ENCODE data around the gene ERC2. TPM values are rescaled to one million over a fixed set of nuclear protein-coding genes. Genes with fewer than 3 reads are reported as not detected.
"Not testable (repeated sequence)": the region's sequence is repeated elsewhere in the genome, so short reads cannot be mapped to it uniquely, and the experiment has no call there.

Gene ERC2
- 0.11 TPM for total RNA-seq

DNA sequence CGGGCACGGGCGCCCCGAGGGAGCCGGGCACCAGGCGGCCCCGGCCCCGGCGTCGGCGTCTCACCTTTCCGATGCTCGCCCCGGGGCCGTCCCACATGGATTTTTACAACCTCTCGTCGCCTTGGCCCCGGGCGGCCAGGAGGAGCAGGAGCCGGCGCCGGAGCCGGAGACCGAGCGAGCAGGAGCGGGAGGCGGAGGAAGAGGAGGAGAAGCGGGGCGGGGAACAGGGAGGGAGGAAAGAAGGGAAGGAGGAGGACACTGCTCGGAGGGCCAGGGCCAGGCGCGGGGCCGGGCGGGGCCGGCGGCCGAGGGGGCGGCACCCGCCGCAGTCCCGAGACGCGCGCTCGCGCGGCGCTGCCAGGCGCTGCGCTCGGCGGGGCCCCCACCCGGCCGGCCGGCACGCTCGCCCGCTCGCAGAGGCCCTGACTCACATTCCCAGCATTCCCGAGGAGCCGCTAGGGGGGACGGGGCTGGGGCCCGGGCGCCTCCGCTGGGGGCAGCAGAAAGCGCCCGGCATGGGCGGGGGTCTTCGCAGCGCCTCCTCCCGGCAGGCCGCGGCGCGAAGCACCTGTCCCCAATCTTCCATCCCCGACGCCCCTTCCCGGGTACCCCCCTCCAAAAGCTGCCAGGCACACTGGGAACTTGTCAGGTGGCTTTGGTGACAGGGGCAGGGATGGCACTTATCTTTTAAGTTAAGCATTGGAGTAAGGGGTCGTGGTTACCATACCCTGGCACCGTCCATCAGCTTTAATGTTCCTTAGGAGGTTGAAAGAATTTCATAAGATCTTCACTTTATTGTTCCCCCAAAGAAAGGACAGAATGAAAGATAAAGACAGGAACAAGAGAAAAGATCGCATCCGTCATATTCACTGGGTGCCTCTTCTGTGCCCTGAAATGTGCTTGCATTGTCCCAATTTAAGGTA is at the start of gene ERC2:
TSS of gene ERC2 (minus strand) at position 284 of the 923 bp plus-strand sequence.
- Histone ChIP-seq H3K4me1 (peaks cover 0 to 5% of the 10 kb centered on the region in 2 donors), H3K36me3 (no peaks in the 10 kb centered on the region), H3K27ac (no peak within 1 kb of the TSS), H3K9me3 (no peaks in the 10 kb centered on the region), H3K4me3 (peak within 1 kb of the TSS; percentile 53 to 61), H3K27me3 (no peaks in the 10 kb centered on the region)
- intact Hi-C loops (cut with DNase I) = no loop called here
- no peak for DNase-seq (ENCODE audit: low spot score in 2 of 2)
- TF ChIP-seq CTCF (IDR thresholded peaks at IDR 0.05) = no peak

DNA sequence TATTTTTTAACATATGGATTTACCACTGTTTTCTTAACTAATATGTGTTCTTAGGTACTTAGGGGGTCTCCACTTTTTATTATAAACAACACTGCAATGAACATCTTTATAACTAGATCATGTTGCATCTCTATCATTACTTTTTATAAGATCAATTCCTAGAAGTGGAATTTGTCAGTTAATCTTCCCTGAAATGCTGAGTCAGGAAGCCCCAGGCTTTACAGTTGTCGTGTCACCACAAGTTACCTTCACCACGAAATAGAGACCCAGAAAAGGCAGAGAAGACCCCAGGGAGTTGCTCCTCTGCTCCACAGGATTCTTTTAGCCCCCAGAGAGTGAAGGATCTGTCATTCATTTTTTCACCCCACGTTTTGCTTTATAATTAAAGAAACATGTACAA is 34.5 kb upstream of the ERC2 start:
- no peak for TF ChIP-seq CTCF (IDR thresholded peaks at IDR 0.05)

DNA sequence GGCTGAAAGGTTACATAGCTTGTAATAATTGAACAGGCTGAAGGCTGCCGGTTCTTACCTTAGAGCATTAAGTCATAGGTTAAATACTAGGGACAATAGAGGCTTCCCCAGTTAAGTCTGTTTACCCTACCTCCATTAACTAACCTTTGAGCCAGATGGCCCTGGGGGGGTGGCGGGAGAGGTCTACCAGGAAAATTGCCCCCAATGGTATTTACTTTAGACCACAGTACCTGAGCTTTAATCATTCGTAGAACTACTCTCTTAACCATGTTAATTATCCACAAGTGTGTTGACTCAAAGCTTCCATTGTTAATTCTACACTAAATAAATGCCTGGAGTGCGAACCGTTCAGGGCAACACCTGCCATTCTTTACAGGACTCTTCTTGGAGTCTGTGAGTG is 28.1 kb upstream of the ERC2 start:
- H3K27me3 ChIP-seq; H3K4me1 ChIP-seq; intact Hi-C loops (cut with DNase I); H3K9me3 ChIP-seq; H3K27ac ChIP-seq; DNase-seq (ENCODE audit: low spot score in 2 of 2); H3K36me3 ChIP-seq; H3K4me3 ChIP-seq: not testable (repeated sequence)

More for the DNA sequence above, 34.5 kb upstream of the ERC2 start:
- no peaks in the 10 kb centered on the region for H3K27me3 ChIP-seq
- no peaks in the 10 kb centered on the region for H3K4me1 ChIP-seq
- H3K4me3 ChIP-seq = no peak overlapping the region
- no peaks in the 10 kb centered on the region for H3K9me3 ChIP-seq
- H3K27ac ChIP-seq = no peak overlapping the region
- intact Hi-C loops (cut with DNase I) = no loop called here
- no peaks in the 10 kb centered on the region for H3K36me3 ChIP-seq
- no peak for DNase-seq (ENCODE audit: low spot score in 2 of 2)

GRCh38 chr3:56494679-56495322 is 26.5 kb upstream of the ERC2 start:
- H3K36me3 ChIP-seq = no peaks in the 10 kb centered on the region
- H3K4me3 ChIP-seq = no peak overlapping the region
- H3K27ac ChIP-seq = no peak overlapping the region
- H3K4me1 ChIP-seq = no peaks in the 10 kb centered on the region
- no peaks in the 10 kb centered on the region for H3K9me3 ChIP-seq
- no peaks in the 10 kb centered on the region for H3K27me3 ChIP-seq
- peak in 1 of 2 donors; percentile 72 for DNase-seq (ENCODE audit: low spot score in 2 of 2)
- intact Hi-C loops (cut with DNase I) = no loop called here
- peak; percentile 50 to 73 (median 69) for TF ChIP-seq CTCF (IDR thresholded peaks at IDR 0.05)

DNA sequence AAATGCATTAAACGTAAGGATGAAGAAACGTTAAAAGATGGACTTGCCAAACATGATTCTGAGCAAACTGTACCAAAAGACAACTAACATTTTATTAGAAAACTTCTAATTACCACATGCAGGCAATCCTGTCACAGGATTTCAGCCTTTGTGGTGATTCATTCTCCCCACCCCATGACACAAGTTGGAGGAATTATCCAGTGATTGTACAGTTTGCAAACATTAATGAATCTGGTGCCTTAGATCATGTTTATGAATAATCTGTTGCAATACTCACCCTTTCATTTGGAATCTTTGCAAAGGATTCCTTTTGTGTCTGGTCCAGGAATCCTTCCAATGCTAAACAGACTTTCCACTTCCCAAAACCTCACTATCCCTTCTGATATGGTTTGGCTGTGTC is 23.3 kb upstream of the ERC2 start:
- Histone ChIP-seq H3K27me3 (no peaks in the 10 kb centered on the region), H3K4me1 (no peaks in the 10 kb centered on the region), H3K36me3 (no peaks in the 10 kb centered on the region), H3K27ac (no peak overlapping the region), H3K9me3 (no peaks in the 10 kb centered on the region), H3K4me3 (no peak overlapping the region)
- no peak for DNase-seq (ENCODE audit: low spot score in 2 of 2)
- no peak for TF ChIP-seq CTCF (IDR thresholded peaks at IDR 0.05)
- intact Hi-C loops (cut with DNase I) = no loop called here
